Fibroblast of skin of scalp (primary cell): ENCODE measurements around the gene ADGRG3.

Experiments
- DNase-seq: peaks from one replicate; pipeline ENCODE4 v3.0.0-alpha.2; 2013

ADGRG3 gene

GRCh38 chr16:57646388-57647039 is 21.6 kb upstream of the ADGRG3 start:
- no peak for DNase-seq

GRCh38 chr16:57647136-57647875 is 20.8 kb upstream of the ADGRG3 start:
- no peak for DNase-seq

GRCh38 chr16:57648125-57648524 is 20.0 kb upstream of the ADGRG3 start:
- DNase-seq, result no peak

- peak; percentile 74 for DNase-seq
Observed at GRCh38 chr16:57648581-57649442, 19.3 kb upstream of the ADGRG3 start.

GRCh38 chr16:57649443-57649751 is 18.7 kb upstream of the ADGRG3 start:
- DNase-seq, result no peak

- DNase-seq, result no peak
Observed at GRCh38 chr16:57649846-57650245, 18.3 kb upstream of the ADGRG3 start.

GRCh38 chr16:57651344-57652333 is 16.5 kb upstream of the ADGRG3 start:
- DNase-seq, result no peak

- DNase-seq, result no peak
Observed at GRCh38 chr16:57652695-57653471, 15.2 kb upstream of the ADGRG3 start.

GRCh38 chr16:57653936-57654335 is 14.2 kb upstream of the ADGRG3 start:
- peak; percentile 23 for DNase-seq

- DNase-seq, result no peak
Observed at GRCh38 chr16:57656342-57656955, 11.7 kb upstream of the ADGRG3 start.

- DNase-seq, result no peak
Observed at GRCh38 chr16:57657228-57657627, 10.9 kb upstream of the ADGRG3 start.

GRCh38 chr16:57658130-57658877 is 9.8 kb upstream of the ADGRG3 start:
- no peak for DNase-seq

- no peak for DNase-seq
Observed at GRCh38 chr16:57658878-57659674, 9.0 kb upstream of the ADGRG3 start.

GRCh38 chr16:57660715-57661463 is 7.2 kb upstream of the ADGRG3 start:
- DNase-seq, result no peak

- no peak for DNase-seq
Observed at GRCh38 chr16:57661510-57661909, 6.6 kb upstream of the ADGRG3 start.

GRCh38 chr16:57661936-57662906 is 5.9 kb upstream of the ADGRG3 start:
- no peak for DNase-seq

- DNase-seq, result no peak
Observed at GRCh38 chr16:57663436-57663835, 4.7 kb upstream of the ADGRG3 start.
